Endothelial cell of umbilical vein (primary cell): ENCODE measurements around the gene PCF11. TPM values are rescaled to one million over a fixed set of nuclear protein-coding genes. Genes with fewer than 3 reads are reported as not detected.

Source experiments
- BruUV-seq: library from RNA; stranded (reverse); fragments of 400-500 nt; replicated peaks from 2 replicates; lab custom pipeline; 2021; lab: Mats Ljungman, UMichigan
- CTCF ChIA-PET: fragments of 300-600, 350-600 bp; sonication (Branson Sonifier 250); formaldehyde crosslinking; loops from one replicate; lab custom pipeline; 2021; ENCODE audit warnings: antibody characterized with exemption, inconsistent platforms; lab: Charles Lee
- POLR2A ChIA-PET: fragments of 300-600, 350-600 bp; sonication (Branson Sonifier 250); formaldehyde crosslinking; loops from one replicate; lab custom pipeline; 2021; ENCODE audit warnings: antibody characterized with exemption, inconsistent platforms; lab: Charles Lee
- DNase-seq: peaks from one replicate; pipeline ENCODE4 v3.0.0-alpha.2; 2011; ENCODE audit warnings: low read depth, low spot score
- FAIRE-seq: peaks from 2 replicates; lab custom pipeline; 2011; peaks lifted over from hg19 to GRCh38; lab: Jason Lieb, UNC
- H2AFZ ChIP-seq: 2 replicates; pipeline ENCODE4 v1.6.0; 2012; ENCODE audit warnings: low read depth, low read length, control low read depth, inconsistent platforms
- H3K27ac ChIP-seq: 2 replicates; pipeline ENCODE4 v1.5.1; 2011; ENCODE audit warnings: low read depth, mild to moderate bottlenecking, control low read depth, low read length, moderate library complexity; ENCODE audit not compliant: insufficient read depth
- H3K27me3 ChIP-seq, 2 experiments: 2 replicates each; pipeline versions ENCODE4 v1.6.0 to v1.6.1; 2011; ENCODE audit warnings: low read length in 2 of 2, mixed read lengths in 1 of 2; ENCODE audit not compliant: control insufficient read depth in 2 of 2, insufficient read depth in 2 of 2
- H3K36me3 ChIP-seq, 2 experiments: 2 replicates in 1 of 2; 3 replicates in 1 of 2; pipeline ENCODE4 v1.5.1; 2011; ENCODE audit warnings: low read length in 2 of 2, mild to moderate bottlenecking in 1 of 2, moderate library complexity in 1 of 2; ENCODE audit not compliant: control insufficient read depth in 2 of 2, insufficient read depth in 2 of 2; ENCODE audit errors: extremely low read depth in 1 of 2
- H3K4me1 ChIP-seq: 3 replicates; pipeline ENCODE4 v1.5.1; 2011; ENCODE audit warnings: mild to moderate bottlenecking, low read length; ENCODE audit not compliant: control insufficient read depth, insufficient read depth; ENCODE audit errors: extremely low read depth
- H3K4me2 ChIP-seq: 2 replicates; pipeline ENCODE4 v1.6.1; 2011; ENCODE audit warnings: low read length, control low read depth, mixed read lengths; ENCODE audit not compliant: insufficient read depth
- H3K4me3 ChIP-seq, 3 experiments: fragments of 200-600 bp in 1 of 3; sonication (generic), shearing (Covaris generic) in 1 of 3; replicated peaks in 1 of 3; 2 replicates each; pipeline ENCODE4 v1.5.1; 2011 to 2016; ENCODE audit warnings: control low read depth in 3 of 3, low read length in 3 of 3, mild to moderate bottlenecking in 2 of 3, inconsistent platforms in 1 of 3, low read depth in 1 of 3, moderate library complexity in 1 of 3; ENCODE audit not compliant: insufficient read depth in 1 of 3
- H3K79me2 ChIP-seq: 2 replicates; pipeline ENCODE4 v1.6.0; 2012; ENCODE audit warnings: low read length, inconsistent platforms; ENCODE audit not compliant: control insufficient read depth, insufficient read depth
- H3K9ac ChIP-seq: replicated peaks from 2 replicates; pipeline ENCODE3; 2011; ENCODE audit warnings: low read length, control low read depth; ENCODE audit not compliant: insufficient read depth; ENCODE audit errors: extremely low read depth
- H3K9me1 ChIP-seq: replicated peaks from 3 replicates; pipeline ENCODE4 v1.6.0; 2011; ENCODE audit warnings: mild to moderate bottlenecking, low read length; ENCODE audit not compliant: control insufficient read depth, insufficient read depth; ENCODE audit errors: extremely low read depth
- H3K9me3 ChIP-seq: replicated peaks from 2 replicates; pipeline ENCODE4 v1.5.1; 2012; ENCODE audit warnings: low read length, inconsistent platforms; ENCODE audit not compliant: control insufficient read depth, insufficient read depth
- H4K20me1 ChIP-seq: replicated peaks from 2 replicates; pipeline ENCODE3; 2011; ENCODE audit warnings: mild to moderate bottlenecking, low read length; ENCODE audit not compliant: control insufficient read depth, insufficient read depth; ENCODE audit errors: extremely low read depth
- CTCF ChIP-seq, 2 donors: IDR thresholded peaks; 1 replicate in 1 of 2; 2 replicates in 1 of 2; pipeline ENCODE4 v1.5.1; 2011; ENCODE audit warnings: low read length in 2 of 2, mild to moderate bottlenecking in 2 of 2, moderate library complexity in 2 of 2, control low read depth in 1 of 2, inconsistent platforms in 1 of 2, low read depth in 1 of 2; ENCODE audit not compliant: insufficient read depth in 1 of 2; ENCODE audit errors: extremely low read depth in 1 of 2
- EZH2 ChIP-seq: IDR thresholded peaks from 2 replicates; pipeline ENCODE4 v1.6.1; 2012; ENCODE audit warnings: borderline replicate concordance, low read depth, mild to moderate bottlenecking, moderate library complexity, low read length, inconsistent platforms; ENCODE audit not compliant: severe bottlenecking
- FOS ChIP-seq: IDR thresholded peaks from 2 replicates; pipeline ENCODE4 v1.6.1; 2011; ENCODE audit warnings: mild to moderate bottlenecking, low read length, moderate library complexity, borderline replicate concordance; ENCODE audit not compliant: insufficient read depth
- GATA2 ChIP-seq: IDR thresholded peaks from 2 replicates; pipeline ENCODE4 v1.7.0; 2011; ENCODE audit warnings: low read depth, mild to moderate bottlenecking, moderate library complexity, mixed read lengths, low read length; ENCODE audit not compliant: insufficient read length, insufficient read depth
- JUN ChIP-seq: IDR thresholded peaks from 2 replicates; pipeline ENCODE4 v1.6.1; 2011; ENCODE audit warnings: borderline replicate concordance, low read depth; ENCODE audit not compliant: insufficient read length, insufficient read depth
- MAX ChIP-seq: IDR thresholded peaks from 2 replicates; pipeline ENCODE4 v1.6.1; 2011; ENCODE audit not compliant: insufficient read depth, insufficient read length
- MYC ChIP-seq: IDR thresholded peaks from one replicate; pipeline ENCODE4 v1.6.1; 2011; ENCODE audit warnings: mild to moderate bottlenecking, low read depth, low read length
- POLR2A ChIP-seq: IDR thresholded peaks from 2 replicates; pipeline ENCODE4 v1.6.1; 2012; ENCODE audit warnings: low read depth, mild to moderate bottlenecking, control low read depth, low read length
- POLR2AphosphoS5 ChIP-seq: IDR thresholded peaks from 2 replicates; pipeline ENCODE4 v1.6.1; 2012; ENCODE audit warnings: low read depth, mild to moderate bottlenecking, control low read depth, low read length, moderate library complexity; ENCODE audit not compliant: insufficient read depth
- dilution Hi-C: fragments of 300-500 bp; cut with MboI; formaldehyde crosslinking; loops from one replicate; pipeline ENCODE4 v1.15.0; 2019; ENCODE audit warnings: low sequenced_read_pairs; ENCODE audit not compliant: extremely low pct_ligation_motif_present
- intact Hi-C: fragments of 100-400 bp; cut with micrococcal nuclease; formaldehyde crosslinking; loops from one replicate; pipeline ENCODE4 v1.10.0; 2022
- polyA plus RNA-seq, 4 experiments: library from polyadenylated mRNA; depleted of rRNA in 3 of 4; stranded (reverse) in 3 of 4; unstranded in 1 of 4; fragments of >200 nt; gene quantifications; 2 replicates each; pipeline versions ENCODE4 v1.2.1 to v1.2.3, GENCODE V29; 2011 to 2012; ENCODE audit warnings: missing spikeins in 1 of 4
- total RNA-seq: library from RNA; stranded (reverse); gene quantifications from 2 replicates; pipeline ENCODE4 v1.2.3, GENCODE V29; 2021

PCF11 gene
- total and polyA plus RNA-seq, 2 donors (not counting 3 experiments of a cell fraction or from before 2014, with no cell fraction given), result 38.0 to 51.2 TPM

- no peaks in the 10 kb centered on the region for H3K36me3 ChIP-seq
- H3K4me1 ChIP-seq, result peaks cover 3% of the 10 kb centered on the region
- ChIA-PET CTCF (interaction anchor here (1.5 kb wide), 1 partner anchor 14 kb away, joined by 4 read pairs; no protein-coding TSS in a partner anchor), POLR2A (interaction anchor here (0.6 kb wide), 1 partner anchor 29 kb away, joined by 4 read pairs; no protein-coding TSS in a partner anchor)
- no TSS peak for BruUV-seq
- no peak overlapping the region for H3K27ac ChIP-seq
- intact Hi-C loops, result no loop called here
- H4K20me1 ChIP-seq, result no peaks in the 10 kb centered on the region
- TF ChIP-seq MAX (no peak), POLR2AphosphoS5 (no peak), POLR2A (no peak), FOS (no peak), CTCF (IDR thresholded peaks at IDR 0.05; ENCODE audit: extremely low read depth in 1 of 2, insufficient read depth in 1 of 2, low read depth in 1 of 2, low read length in 2 of 2) (no peak), JUN (no peak), EZH2 (no peak), GATA2 (no peak), MYC (no peak)
- H3K9me1 ChIP-seq, result no peaks in the 10 kb centered on the region
- no peaks in the 10 kb centered on the region for H3K27me3 ChIP-seq
- H3K4me3 ChIP-seq, result no peak overlapping the region
- peak; percentile 26 for FAIRE-seq
- no peak for DNase-seq
- no peak overlapping the region for H3K4me2 ChIP-seq
- H3K9me3 ChIP-seq, result no peaks in the 10 kb centered on the region
- no peaks in the 10 kb centered on the region for H3K79me2 ChIP-seq
- dilution Hi-C loops, result no loop called here
- H3K9ac ChIP-seq, result no peak overlapping the region
- H2AFZ ChIP-seq, result no peak overlapping the region
Observed at GRCh38 chr11:83116015-83116641, 40.8 kb upstream of the PCF11 start.
